H1 (cell line): ENCODE results near the gene FAM216A. TPM values are rescaled to one million over a fixed set of nuclear protein-coding genes. Genes with fewer than 3 reads are reported as not detected.

Source experiments
- CTCF ChIA-PET: fragments of 300-600 bp; sonication (Branson Sonifier 250); formaldehyde crosslinking; loops from one replicate; lab custom pipeline; 2021; ENCODE audit not compliant: partially characterized antibody; lab: Charles Lee
- POLR2A ChIA-PET: fragments of 300-600 bp; sonication (Branson Sonifier 250); formaldehyde crosslinking; loops from one replicate; lab custom pipeline; 2021; ENCODE audit warnings: inconsistent platforms; ENCODE audit not compliant: partially characterized antibody; lab: Charles Lee
- DNase-seq, 2 experiments: peaks; one replicate each; pipeline versions ENCODE4 v3.0.0 to v3.0.0-alpha.2; 2010 to 2022; ENCODE audit warnings: low spot score in 2 of 2, low read depth in 1 of 2, mixed read lengths in 1 of 2
- FAIRE-seq: peaks from 2 replicates; lab custom pipeline; 2011; peaks lifted over from hg19 to GRCh38; lab: Jason Lieb, UNC
- H2AFZ ChIP-seq: 2 replicates; pipeline ENCODE4 v1.8.1; 2012; ENCODE audit warnings: low read length, inconsistent platforms
- H2AK5ac ChIP-seq: 2 replicates; pipeline ENCODE4 v1.6.1; 2013; ENCODE audit warnings: low read depth, low read length
- H2BK120ac ChIP-seq: replicated peaks from 2 replicates; pipeline ENCODE3; 2013; ENCODE audit warnings: low read depth, low read length, inconsistent platforms
- H2BK12ac ChIP-seq: 2 replicates; pipeline ENCODE4 v1.6.1; 2013; ENCODE audit warnings: low read depth, low read length
- H2BK15ac ChIP-seq: 2 replicates; pipeline ENCODE4 v1.6.1; 2013; ENCODE audit warnings: low read length
- H2BK20ac ChIP-seq: 2 replicates; pipeline ENCODE4 v1.6.1; 2013; ENCODE audit warnings: low read length
- H2BK5ac ChIP-seq: 2 replicates; pipeline ENCODE4 v1.6.1; 2013; ENCODE audit warnings: low read depth, low read length
- H3K14ac ChIP-seq: 2 replicates; pipeline ENCODE4 v1.6.1; 2013; ENCODE audit warnings: inconsistent platforms; ENCODE audit not compliant: insufficient read length
- H3K18ac ChIP-seq: 2 replicates; pipeline ENCODE4 v1.6.1; 2013; ENCODE audit warnings: low read length; ENCODE audit errors: extremely low read depth
- H3K23ac ChIP-seq: 2 replicates; pipeline ENCODE4 v1.6.1; 2013; ENCODE audit warnings: inconsistent platforms; ENCODE audit not compliant: insufficient read length
- H3K23me2 ChIP-seq: 2 replicates; pipeline ENCODE4 v1.6.1; 2013; ENCODE audit warnings: low read depth, low read length
- H3K27ac ChIP-seq: 2 replicates; pipeline ENCODE4 v1.6.1; 2011; ENCODE audit warnings: low read depth, low read length, inconsistent platforms
- H3K27me3 ChIP-seq, 4 experiments: replicated peaks in 1 of 4; 1 replicate in 1 of 4; 2 replicates in 3 of 4; pipeline versions ENCODE4 v1.6.1 to v1.8.1; 2011 to 2013; ENCODE audit warnings: low read length in 3 of 4, mild to moderate bottlenecking in 3 of 4, inconsistent platforms in 2 of 4, mixed read lengths in 2 of 4, moderate library complexity in 1 of 4; ENCODE audit not compliant: control insufficient read depth in 3 of 4, insufficient read depth in 3 of 4; ENCODE audit errors: extremely low read depth in 1 of 4
- H3K36me3 ChIP-seq, 4 experiments: 2 replicates each; pipeline versions ENCODE4 v1.6.1 to v1.8.1; 2011 to 2013; ENCODE audit warnings: mild to moderate bottlenecking in 4 of 4, low read length in 3 of 4, moderate library complexity in 2 of 4, control low read depth in 1 of 4, inconsistent platforms in 1 of 4; ENCODE audit not compliant: insufficient read depth in 4 of 4, control insufficient read depth in 2 of 4
- H3K4ac ChIP-seq: replicated peaks from 2 replicates; pipeline ENCODE3; 2013; ENCODE audit warnings: low read length, low read depth, mixed read lengths, inconsistent platforms; ENCODE audit not compliant: insufficient read length
- H3K4me1 ChIP-seq, 4 experiments: replicated peaks in 1 of 4; 1 replicate in 1 of 4; 2 replicates in 3 of 4; pipeline versions ENCODE4 v1.6.1 to v1.8.1; 2011 to 2013; ENCODE audit warnings: low read length in 3 of 4, inconsistent platforms in 2 of 4, mixed read lengths in 1 of 4; ENCODE audit not compliant: insufficient read depth in 4 of 4, control insufficient read depth in 3 of 4
- H3K4me2 ChIP-seq, 2 experiments: 2 replicates each; pipeline versions ENCODE4 v1.6.1 to v1.8.1; 2011 to 2013; ENCODE audit warnings: low read depth in 2 of 2, low read length in 2 of 2, control low read depth in 1 of 2, inconsistent platforms in 1 of 2, mild to moderate bottlenecking in 1 of 2; ENCODE audit not compliant: insufficient read depth in 1 of 2
- H3K4me3 ChIP-seq, 4 experiments: fragments of 200-600, 300-600 bp in 1 of 4; sonication (generic), shearing (Covaris generic), sonication (Bioruptor Twin) in 1 of 4; 2 replicates each; pipeline versions ENCODE4 v1.5.1 to v1.8.1; 2011 to 2016; ENCODE audit warnings: low read length in 4 of 4, low read depth in 3 of 4, control low read depth in 2 of 4, inconsistent platforms in 2 of 4, mild to moderate bottlenecking in 2 of 4, mixed read lengths in 1 of 4, moderate library complexity in 1 of 4; ENCODE audit not compliant: insufficient read depth in 2 of 4; ENCODE audit errors: extremely low read depth in 1 of 4
- H3K56ac ChIP-seq: replicated peaks from 2 replicates; pipeline ENCODE3; 2013; ENCODE audit warnings: low read depth, mild to moderate bottlenecking, mixed read lengths, low read length, inconsistent platforms; ENCODE audit not compliant: insufficient read length
- H3K79me1 ChIP-seq: 2 replicates; pipeline ENCODE4 v1.6.1; 2013; ENCODE audit warnings: low read depth, low read length, control low read depth
- H3K79me2 ChIP-seq, 2 experiments: 2 replicates each; pipeline versions ENCODE4 v1.6.1 to v1.8.1; 2012 to 2013; ENCODE audit warnings: low read length in 2 of 2, mild to moderate bottlenecking in 2 of 2, inconsistent platforms in 1 of 2; ENCODE audit not compliant: insufficient read depth in 2 of 2, control insufficient read depth in 1 of 2
- H3K9ac ChIP-seq, 4 experiments: replicated peaks in 1 of 4; 1 replicate in 1 of 4; 2 replicates in 3 of 4; pipeline versions ENCODE4 v1.6.1 to v1.8.1; 2011 to 2013; ENCODE audit warnings: low read depth in 3 of 4, low read length in 3 of 4, control low read depth in 2 of 4, mild to moderate bottlenecking in 2 of 4, moderate library complexity in 2 of 4, inconsistent platforms in 1 of 4; ENCODE audit errors: extremely low read depth in 1 of 4
- H3K9me3 ChIP-seq, 2 experiments: 2 replicates each; pipeline versions ENCODE4 v1.6.1 to v1.8.1; 2012 to 2013; ENCODE audit warnings: mild to moderate bottlenecking in 2 of 2, moderate library complexity in 2 of 2, control low read depth in 1 of 2, inconsistent platforms in 1 of 2, low read depth in 1 of 2, low read length in 1 of 2, mixed read lengths in 1 of 2; ENCODE audit not compliant: insufficient read depth in 2 of 2
- H4K20me1 ChIP-seq, 2 experiments: replicated peaks in 1 of 2; 2 replicates each; pipeline versions ENCODE3 to v1.8.1; 2011 to 2013; ENCODE audit warnings: inconsistent platforms in 2 of 2, low read length in 2 of 2, mild to moderate bottlenecking in 1 of 2; ENCODE audit not compliant: insufficient read depth in 2 of 2, control insufficient read depth in 1 of 2
- H4K5ac ChIP-seq: 2 replicates; pipeline ENCODE4 v1.6.1; 2013; ENCODE audit warnings: low read length, low read depth, mixed read lengths, inconsistent platforms; ENCODE audit not compliant: insufficient read length
- H4K8ac ChIP-seq: 2 replicates; pipeline ENCODE4 v1.8.0; 2013; ENCODE audit warnings: mild to moderate bottlenecking, moderate library complexity, low read length, inconsistent platforms; ENCODE audit not compliant: insufficient read depth; ENCODE audit errors: extremely low read depth
- H4K91ac ChIP-seq: replicated peaks from 2 replicates; pipeline ENCODE3; 2013; ENCODE audit warnings: low read length, mixed read lengths, inconsistent platforms; ENCODE audit not compliant: insufficient read length
- KDM1A ChIP-seq: fragments of 200-600, 300-600 bp; sonication (generic); IDR thresholded peaks from 2 replicates; pipeline ENCODE4 v1.7.1; 2016; ENCODE audit warnings: mild to moderate bottlenecking, low read length, borderline replicate concordance
- WGBS, 2 experiments: shearing (Covaris generic) in 1 of 2; methylation state at CpG; one replicate each; pipeline versions ENCODE4 v1.1.6 to v1.1.7; 2013 to 2015; ENCODE audit warnings: low lambda C conversion rate in 2 of 2, mixed read lengths in 2 of 2, inconsistent platforms in 1 of 2, low coverage in 1 of 2, missing lambda C conversion rate in 1 of 2; ENCODE audit not compliant: insufficient replicate concordance in 2 of 2, insufficient coverage in 1 of 2, insufficient read length in 1 of 2; ENCODE audit errors: extremely low coverage in 1 of 2, missing lambda C conversion rate in 1 of 2; 5-methylcytosine and 5-hydroxymethylcytosine counted together
- polyA plus RNA-seq, 7 experiments: library from polyadenylated mRNA; depleted of rRNA in 3 of 7; stranded (reverse) in 5 of 7; unstranded in 2 of 7; fragments of >200 nt in 5 of 7; fragments of 200-250 nt in 2 of 7; gene quantifications; 1 replicate in 5 of 7; 2 replicates in 1 of 7; 4 replicates in 1 of 7; pipeline versions ENCODE4 v1.2.1 to v1.2.3, GENCODE V29; 2011 to 2013; ENCODE audit warnings: missing spikeins in 2 of 7, mixed read lengths in 2 of 7
- total RNA-seq: library from RNA; stranded (reverse); fragmentation: NEBNext Ultra II Directional; extraction: Animal tissue kit (Norgen Biotek cat#: 25700); gene quantifications from 2 replicates; pipeline ENCODE4 v1.2.1, GENCODE V29; 2021
- TF ChIP-seq, protein P1 (sequence below): IDR thresholded peaks from 2 replicates; pipeline ENCODE4 v1.6.1; 2011; ENCODE audit warnings: low read length, improper control_type of control experiment

The FAM216A gene
- total and polyA plus RNA-seq, 2 of the 8 experiments (the other 6 are each of a cell fraction or from before 2014, with no cell fraction given): 19.8 to 24.6 TPM

DNA sequence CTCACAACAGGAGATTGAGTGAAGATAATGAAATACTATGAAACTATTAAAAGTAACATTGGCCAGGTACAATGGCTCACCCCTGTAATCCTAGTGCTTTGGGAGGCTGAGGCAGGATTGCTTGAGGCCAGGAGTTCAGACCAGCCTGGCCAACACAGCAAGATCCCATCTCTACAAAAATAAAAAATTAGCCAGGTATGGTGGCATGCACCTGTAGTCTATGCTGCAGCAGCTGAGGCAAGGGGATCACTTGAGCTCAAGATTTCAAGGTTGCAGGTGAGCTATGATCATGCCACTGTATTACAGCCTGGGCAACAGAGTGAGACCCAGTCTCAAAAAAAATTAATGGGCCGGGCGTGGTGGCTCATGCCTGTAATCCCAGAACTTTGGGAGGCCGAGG is 48.4 kb downstream of the FAM216A start:
- no peaks in the 10 kb centered on the region for H3K79me2 ChIP-seq
- no peak overlapping the region for H3K56ac ChIP-seq
- H3K9me3 ChIP-seq: no peaks in the 10 kb centered on the region
- H3K79me1 ChIP-seq: no peaks in the 10 kb centered on the region
- no peak overlapping the region for H3K18ac ChIP-seq
- no peaks in the 10 kb centered on the region for H3K27me3 ChIP-seq
- no peak overlapping the region for H2BK15ac ChIP-seq
- 94% methylated on average over 3 of the region's 3 CpGs; no CpG with 5 or more reads in 1 of the 2 experiments for WGBS, 2 experiments
- H3K4me3 ChIP-seq: no peak overlapping the region
- H2BK5ac ChIP-seq: no peak overlapping the region
- H2AFZ ChIP-seq: no peak overlapping the region
- H3K4me1 ChIP-seq: no peaks in the 10 kb centered on the region
- H4K8ac ChIP-seq: no peak overlapping the region
- no peak overlapping the region for H2BK120ac ChIP-seq
- H4K20me1 ChIP-seq: no peaks in the 10 kb centered on the region
- H3K23me2 ChIP-seq: no peaks in the 10 kb centered on the region; the same call in 1 of the 2 replicates
- FAIRE-seq: no peak
- H4K91ac ChIP-seq: no peak overlapping the region
- no peak overlapping the region for H3K4ac ChIP-seq
- H2BK12ac ChIP-seq: no peak overlapping the region
- no peak overlapping the region for H3K9ac ChIP-seq
- ChIA-PET CTCF (interaction anchor here (0.6 kb wide), 1 partner anchor 330 kb away, joined by 3 read pairs; the partner anchor contains the start of gene CCDC63), POLR2A (interaction anchor here (0.5 kb wide), 1 partner anchor 196 kb away, joined by 3 read pairs; no protein-coding TSS in a partner anchor)
- TF ChIP-seq, protein P1, sequence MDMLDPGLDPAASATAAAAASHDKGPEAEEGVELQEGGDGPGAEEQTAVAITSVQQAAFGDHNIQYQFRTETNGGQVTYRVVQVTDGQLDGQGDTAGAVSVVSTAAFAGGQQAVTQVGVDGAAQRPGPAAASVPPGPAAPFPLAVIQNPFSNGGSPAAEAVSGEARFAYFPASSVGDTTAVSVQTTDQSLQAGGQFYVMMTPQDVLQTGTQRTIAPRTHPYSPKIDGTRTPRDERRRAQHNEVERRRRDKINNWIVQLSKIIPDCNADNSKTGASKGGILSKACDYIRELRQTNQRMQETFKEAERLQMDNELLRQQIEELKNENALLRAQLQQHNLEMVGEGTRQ: no peak
- peak; percentile 32; the same call in 1 of the 2 replicates for TF ChIP-seq KDM1A
- H3K23ac ChIP-seq: no peak overlapping the region
- DNase-seq: no peak
- no peak overlapping the region for H3K4me2 ChIP-seq
- no peaks in the 10 kb centered on the region for H3K36me3 ChIP-seq
- H2BK20ac ChIP-seq: no peak overlapping the region
- no peak overlapping the region for H4K5ac ChIP-seq
- H2AK5ac ChIP-seq: no peak overlapping the region
- no peak overlapping the region for H3K27ac ChIP-seq
- no peak overlapping the region for H3K14ac ChIP-seq
